Measurements from ENCODE around the gene WDR90. TPM values are rescaled to one million over a fixed set of nuclear protein-coding genes. Genes with fewer than 3 reads are reported as not detected.
A peak's percentile ranks its signal among the peaks of the same experiment; 100 is the strongest.

The WDR90 gene
- total and polyA plus RNA-seq, 2 of the 13 experiments (the other 11 are each of a cell fraction or from before 2014, with no cell fraction given), result 14.9 to 28.9 TPM

DNA sequence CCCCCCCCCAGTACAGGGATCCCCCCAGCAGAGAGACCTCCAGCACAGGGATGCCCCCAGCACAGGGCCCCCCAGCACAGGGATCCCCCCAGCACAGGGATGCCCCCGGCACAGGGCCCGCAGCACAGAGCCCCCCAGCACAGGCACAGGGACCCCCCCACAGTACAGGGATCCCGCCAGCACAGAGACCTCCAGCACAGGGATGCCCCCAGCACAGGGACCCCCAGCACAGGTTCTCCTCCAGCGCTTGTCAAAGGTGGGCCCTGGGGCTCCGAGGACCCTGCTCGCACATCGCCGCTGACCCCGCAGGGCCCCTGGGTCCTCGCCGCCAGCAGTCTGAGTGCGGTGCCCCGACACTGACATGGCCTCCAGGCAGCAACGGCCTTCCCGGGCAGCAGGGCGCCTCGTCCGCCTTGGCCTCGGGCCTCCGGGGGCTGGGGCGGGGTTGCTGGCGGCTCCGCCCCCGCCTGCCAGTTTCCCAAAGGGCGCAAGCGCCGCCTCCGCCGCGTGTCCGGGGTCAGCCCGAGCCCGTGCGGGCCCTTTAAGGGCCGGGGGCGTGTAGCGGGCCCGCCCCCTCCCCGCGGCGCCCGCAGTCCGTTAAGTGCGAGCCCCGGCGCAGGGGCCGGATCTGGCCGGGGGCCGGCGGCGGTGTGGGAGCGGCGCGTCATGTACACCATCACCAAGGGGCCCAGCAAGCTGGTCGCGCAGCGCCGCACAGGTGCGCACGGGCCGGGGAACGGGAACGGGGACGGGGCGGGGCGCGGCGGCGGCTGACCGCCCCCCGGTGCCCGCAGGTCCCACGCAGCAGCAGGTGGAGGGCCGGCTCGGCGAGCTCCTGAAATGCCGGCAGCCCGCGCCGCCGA lies 7.6 kb upstream of the WDR90 start, which contains the start of gene MCRIP2 (continued):
- TF ChIP-seq NFKB2 (CRISPR knock-in tag; IDR thresholded peaks at IDR 0.05; ENCODE audit: borderline replicate concordance), result peak; percentile 50; the same call in 1 of the 2 replicates
- no peak for TF ChIP-seq ARID2 (CRISPR knock-in tag; IDR thresholded peaks at IDR 0.05; ENCODE audit: borderline replicate concordance)
- peak; percentile 26 for TF ChIP-seq AGO2 (optimal IDR thresholded peaks at IDR 0.05; ENCODE audit: low read depth, low read length)
- TF ChIP-seq, protein P1, sequence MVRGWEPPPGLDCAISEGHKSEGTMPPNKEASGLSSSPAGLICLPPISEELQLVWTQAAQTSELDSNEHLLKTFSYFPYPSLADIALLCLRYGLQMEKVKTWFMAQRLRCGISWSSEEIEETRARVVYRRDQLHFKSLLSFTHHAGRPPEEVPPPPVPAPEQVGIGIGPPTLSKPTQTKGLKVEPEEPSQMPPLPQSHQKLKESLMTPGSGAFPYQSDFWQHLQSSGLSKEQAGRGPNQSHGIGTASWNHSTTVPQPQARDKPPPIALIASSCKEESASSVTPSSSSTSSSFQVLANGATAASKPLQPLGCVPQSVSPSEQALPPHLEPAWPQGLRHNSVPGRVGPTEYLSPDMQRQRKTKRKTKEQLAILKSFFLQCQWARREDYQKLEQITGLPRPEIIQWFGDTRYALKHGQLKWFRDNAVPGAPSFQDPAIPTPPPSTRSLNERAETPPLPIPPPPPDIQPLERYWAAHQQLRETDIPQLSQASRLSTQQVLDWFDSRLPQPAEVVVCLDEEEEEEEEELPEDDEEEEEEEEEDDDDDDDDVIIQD (CRISPR knock-in tag; IDR thresholded peaks at IDR 0.05; ENCODE audit: low read depth), result no peak
- no peak for TF ChIP-seq ZKSCAN8 (CRISPR knock-in tag; IDR thresholded peaks at IDR 0.05; ENCODE audit: borderline replicate concordance)
- no peak for TF ChIP-seq MAFF (IDR thresholded peaks at IDR 0.05; ENCODE audit: low read depth, low read length)
- no peak; the same call in 1 of the 2 replicates for TF ChIP-seq ZFP82 (CRISPR knock-in tag; IDR thresholded peaks at IDR 0.05; ENCODE audit: borderline replicate concordance)
- no peak for TF ChIP-seq ZNF230 (CRISPR knock-in tag; IDR thresholded peaks at IDR 0.05)
- TF ChIP-seq, protein P2, sequence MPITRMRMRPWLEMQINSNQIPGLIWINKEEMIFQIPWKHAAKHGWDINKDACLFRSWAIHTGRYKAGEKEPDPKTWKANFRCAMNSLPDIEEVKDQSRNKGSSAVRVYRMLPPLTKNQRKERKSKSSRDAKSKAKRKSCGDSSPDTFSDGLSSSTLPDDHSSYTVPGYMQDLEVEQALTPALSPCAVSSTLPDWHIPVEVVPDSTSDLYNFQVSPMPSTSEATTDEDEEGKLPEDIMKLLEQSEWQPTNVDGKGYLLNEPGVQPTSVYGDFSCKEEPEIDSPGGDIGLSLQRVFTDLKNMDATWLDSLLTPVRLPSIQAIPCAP (CRISPR knock-in tag; IDR thresholded peaks at IDR 0.05; ENCODE audit: low read depth), result no peak
- no peak for TF ChIP-seq ZNF3 (CRISPR knock-in tag; IDR thresholded peaks at IDR 0.05)
- no peak for TF ChIP-seq SAFB2 (CRISPR knock-in tag; IDR thresholded peaks at IDR 0.05; ENCODE audit: borderline replicate concordance, low read depth)
- no peak for TF ChIP-seq HMGA1 (CRISPR knock-in tag; conservative IDR thresholded peaks at IDR 0.05)
- no peak for TF ChIP-seq MTA3 (CRISPR knock-in tag; IDR thresholded peaks at IDR 0.05)
- TF ChIP-seq GABPB1 (CRISPR knock-in tag; IDR thresholded peaks at IDR 0.05), result peak; percentile 59; the same call in 1 of the 2 replicates
- TF ChIP-seq ZNF776 (CRISPR knock-in tag; IDR thresholded peaks at IDR 0.05), result no peak; the same call in 1 of the 2 replicates
- no peak; the same call in 1 of the 2 replicates for TF ChIP-seq SNAI1 (CRISPR knock-in tag; IDR thresholded peaks at IDR 0.05; ENCODE audit: borderline replicate concordance)
- no peak for TF ChIP-seq MIER2 (CRISPR knock-in tag; IDR thresholded peaks at IDR 0.05)
- TF ChIP-seq ZNF207 (IDR thresholded peaks at IDR 0.05; ENCODE audit: borderline replicate concordance), result no peak
- TF ChIP-seq MBNL3 (CRISPR knock-in tag; conservative IDR thresholded peaks at IDR 0.05), result no peak
- no peak for TF ChIP-seq KIAA2018 (CRISPR knock-in tag; IDR thresholded peaks at IDR 0.05; ENCODE audit: borderline replicate concordance)
